HG02973 (cell line): Measurements from ENCODE around the gene DYRK4.
A peak's percentile ranks its signal among the peaks of the same experiment; 100 is the strongest.

ENCODE experiments used
- ATAC-seq: cut with Tn5 transposase; IDR thresholded peaks from one replicate; pipeline ENCODE4 v1.9.1; 2021; ENCODE audit warnings: moderate library complexity; ENCODE audit not compliant: unreplicated experiment

DYRK4 gene

DNA sequence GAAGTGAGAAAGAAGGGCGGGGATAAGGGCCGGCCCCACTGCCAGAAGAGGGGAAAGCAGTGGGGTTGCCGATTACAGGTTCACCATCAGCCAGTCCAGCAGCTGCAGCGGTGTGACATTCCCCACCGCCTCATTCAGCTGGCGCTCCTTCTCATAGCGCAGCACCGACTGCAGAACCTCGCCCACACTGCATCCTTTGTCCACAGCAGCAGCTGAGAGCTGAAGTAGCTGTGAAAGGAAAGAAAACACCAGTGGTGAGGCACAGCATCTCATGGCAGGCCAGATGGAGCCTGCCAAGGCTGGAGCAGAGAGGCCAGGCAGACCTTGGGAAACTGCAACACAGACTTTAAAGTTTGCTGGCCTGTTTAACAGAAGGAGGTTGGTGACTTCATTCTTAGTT, 53.7 kb downstream of the DYRK4 start:
- ATAC-seq, result no peak

GRCh38 chr12:4621511-4621910, 59.5 kb downstream of the DYRK4 start:
- ATAC-seq, result no peak

DNA sequence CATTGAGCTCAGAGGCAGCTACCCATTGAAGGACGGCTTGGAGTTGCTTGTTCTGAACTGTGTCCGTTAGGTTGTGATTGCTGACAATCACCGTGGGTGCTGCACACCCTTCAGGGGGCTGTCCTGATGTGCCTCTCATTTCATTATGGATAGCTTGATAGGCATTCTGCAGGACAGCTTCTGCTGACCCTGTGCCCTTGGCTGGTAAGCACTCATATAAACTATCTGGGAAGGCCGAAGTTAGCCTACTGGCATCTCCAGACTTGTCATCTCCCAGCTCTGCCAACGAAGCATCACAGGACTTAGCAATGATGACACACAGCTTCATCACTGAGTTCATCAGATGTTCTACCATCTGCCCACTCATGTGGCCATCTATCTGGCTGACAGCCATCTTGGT, 64.5 kb downstream of the DYRK4 start:
- no peak for ATAC-seq

DNA sequence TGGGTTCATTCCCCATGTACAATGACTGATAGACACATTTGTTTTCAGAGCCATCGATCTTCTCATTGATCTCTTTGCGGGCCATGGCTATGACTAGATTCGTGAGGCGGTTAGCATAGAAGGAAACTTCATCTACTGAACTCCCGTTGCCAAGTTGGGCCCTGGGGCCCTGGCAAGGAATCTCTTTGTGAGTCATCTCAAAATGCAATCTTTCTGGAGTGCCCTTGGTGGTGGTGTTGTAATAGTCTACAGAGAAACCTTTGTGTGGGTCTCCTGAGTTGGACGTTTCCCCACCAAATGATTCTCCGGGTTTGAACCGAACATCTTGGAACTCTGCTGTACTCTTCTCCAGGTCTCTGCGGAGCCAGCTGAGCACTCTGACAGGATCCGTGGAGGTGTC, 66.4 kb downstream of the DYRK4 start:
- no peak for ATAC-seq

DNA sequence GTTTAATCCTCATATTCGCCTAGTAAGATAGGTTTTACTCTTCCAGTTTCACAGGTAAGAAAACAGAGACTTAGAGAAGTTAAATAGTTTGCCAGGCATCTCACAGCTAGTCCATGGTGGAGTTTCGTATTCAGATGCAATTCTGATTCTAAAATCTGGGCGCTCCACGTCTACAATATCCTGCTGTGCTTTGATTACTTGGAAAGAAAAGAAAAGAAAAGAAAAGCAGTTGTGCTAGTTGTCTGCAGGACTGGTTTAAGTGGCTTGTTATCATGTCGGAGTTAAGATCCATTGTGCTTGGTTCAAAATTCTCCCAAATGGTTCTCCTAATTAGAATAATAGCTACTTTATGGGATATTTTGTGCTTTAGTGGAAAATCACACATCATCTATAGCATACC, 68.3 kb downstream of the DYRK4 start:
- ATAC-seq, result no peak

- ATAC-seq, result no peak
Measured at GRCh38 chr12:4643747-4644146, 81.7 kb downstream of the DYRK4 start.

DNA sequence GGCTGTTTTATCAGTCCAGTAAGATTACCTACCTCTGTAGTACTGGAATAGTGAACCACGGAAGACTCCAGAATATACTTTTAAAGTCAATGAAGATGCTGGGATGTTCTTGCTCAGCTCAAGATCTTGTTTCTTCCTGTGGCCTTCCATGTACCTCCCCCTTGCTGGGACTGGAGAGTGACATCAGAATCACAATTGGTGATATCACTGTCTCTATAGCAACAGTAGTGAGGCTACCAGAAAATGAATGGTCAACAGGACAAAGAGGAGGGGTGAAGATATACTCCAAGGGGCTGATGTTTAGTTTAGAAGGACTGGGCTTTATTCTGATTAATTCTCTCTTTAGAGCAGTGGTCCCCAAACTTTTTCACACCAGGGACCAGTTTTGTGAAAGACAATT, 83.0 kb downstream of the DYRK4 start:
- no peak for ATAC-seq

- ATAC-seq, result peak; percentile 26
Measured at GRCh38 chr12:4648104-4648500, 86.1 kb downstream of the DYRK4 start.

- peak; percentile 70 for ATAC-seq
Measured at GRCh38 chr12:4648501-4649357, 86.7 kb downstream of the DYRK4 start, which contains the start of the genes AKAP3 and NDUFA9. AKAP3 (minus strand) TSS chr12:4649051; CDS start chr12:4638196, 10,855 bp downstream. NDUFA9 (plus strand) TSS chr12:4649114; CDS start chr12:4649127, 13 bp downstream.

DNA sequence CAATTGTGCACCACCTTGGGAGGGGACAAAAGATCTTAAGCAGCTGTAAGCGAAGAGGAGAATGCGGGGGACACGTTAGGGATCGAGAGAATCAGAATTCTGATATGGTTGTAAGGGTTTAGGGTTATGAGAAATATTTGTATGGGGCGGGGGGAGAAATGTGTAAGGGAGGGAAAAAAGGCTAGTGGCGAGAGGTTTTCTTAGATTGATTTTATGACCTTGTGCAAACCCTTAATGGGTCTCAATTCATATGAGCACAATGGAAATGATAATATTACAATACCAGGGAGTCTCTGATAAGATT, 87.3 kb downstream of the DYRK4 start:
- ATAC-seq, result peak; percentile 6

DNA sequence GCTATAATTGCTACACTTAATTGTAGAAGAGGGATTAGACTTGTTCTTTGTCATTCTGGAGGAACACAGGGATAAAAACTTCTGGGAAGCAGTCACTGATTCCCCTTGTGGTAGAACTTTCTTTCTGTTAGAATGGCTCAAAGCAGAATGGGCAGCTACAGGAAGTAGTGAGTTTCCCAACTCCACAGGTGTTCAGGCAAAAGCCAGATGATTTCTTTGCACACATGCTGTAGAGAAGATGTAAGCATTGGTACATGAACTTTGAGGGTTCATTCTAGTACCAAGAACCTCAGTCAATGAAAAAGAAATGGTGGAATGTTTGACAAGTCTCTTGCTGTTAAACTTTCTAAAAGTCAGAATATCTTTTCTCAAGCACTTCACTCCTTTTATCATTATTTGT, 91.2 kb downstream of the DYRK4 start:
- ATAC-seq, result no peak

DNA sequence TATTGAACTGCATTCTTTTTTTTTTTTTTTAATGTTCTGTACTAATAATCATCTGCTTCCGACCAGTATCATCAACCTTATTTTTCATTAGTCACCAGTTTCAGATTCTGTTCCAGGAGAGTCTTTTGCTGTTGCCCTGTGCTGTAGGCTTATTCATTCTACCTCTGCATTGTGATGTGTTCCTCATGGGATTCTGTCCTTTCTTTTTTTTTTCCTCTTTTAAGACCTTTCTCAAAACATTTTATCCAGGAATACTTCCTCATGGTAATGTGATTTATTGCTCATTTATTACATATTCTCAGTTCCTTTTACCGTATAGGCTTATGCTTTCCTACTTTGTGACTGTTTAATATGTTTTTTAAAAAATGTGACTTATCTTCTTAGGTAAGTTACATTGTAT, 91.7 kb downstream of the DYRK4 start:
- ATAC-seq, result no peak
